Measurements from ENCODE around the gene SAV1.

DNA sequence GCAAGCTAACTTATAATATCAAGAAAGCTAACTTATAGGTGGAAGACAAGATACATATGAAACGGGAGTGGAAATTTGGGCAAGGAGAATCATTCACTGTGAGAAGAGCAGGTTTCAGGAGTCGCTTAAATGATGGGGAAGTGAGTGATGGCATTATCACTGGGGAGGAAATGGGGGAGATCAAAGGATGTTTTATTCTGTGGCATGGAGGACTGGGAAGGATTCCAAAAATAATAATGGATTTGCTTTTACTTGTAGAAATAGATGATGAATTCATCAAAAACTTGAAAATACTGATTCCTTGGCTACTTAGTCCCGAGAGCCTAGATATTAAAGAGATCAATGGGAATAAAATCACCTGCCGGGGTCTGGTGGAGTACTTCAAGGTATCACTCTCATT is 47.8 kb downstream of the SAV1 start:
- TF ChIP-seq, protein P1, sequence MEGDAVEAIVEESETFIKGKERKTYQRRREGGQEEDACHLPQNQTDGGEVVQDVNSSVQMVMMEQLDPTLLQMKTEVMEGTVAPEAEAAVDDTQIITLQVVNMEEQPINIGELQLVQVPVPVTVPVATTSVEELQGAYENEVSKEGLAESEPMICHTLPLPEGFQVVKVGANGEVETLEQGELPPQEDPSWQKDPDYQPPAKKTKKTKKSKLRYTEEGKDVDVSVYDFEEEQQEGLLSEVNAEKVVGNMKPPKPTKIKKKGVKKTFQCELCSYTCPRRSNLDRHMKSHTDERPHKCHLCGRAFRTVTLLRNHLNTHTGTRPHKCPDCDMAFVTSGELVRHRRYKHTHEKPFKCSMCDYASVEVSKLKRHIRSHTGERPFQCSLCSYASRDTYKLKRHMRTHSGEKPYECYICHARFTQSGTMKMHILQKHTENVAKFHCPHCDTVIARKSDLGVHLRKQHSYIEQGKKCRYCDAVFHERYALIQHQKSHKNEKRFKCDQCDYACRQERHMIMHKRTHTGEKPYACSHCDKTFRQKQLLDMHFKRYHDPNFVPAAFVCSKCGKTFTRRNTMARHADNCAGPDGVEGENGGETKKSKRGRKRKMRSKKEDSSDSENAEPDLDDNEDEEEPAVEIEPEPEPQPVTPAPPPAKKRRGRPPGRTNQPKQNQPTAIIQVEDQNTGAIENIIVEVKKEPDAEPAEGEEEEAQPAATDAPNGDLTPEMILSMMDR (conservative IDR thresholded peaks at IDR 0.05; ENCODE audit: low read depth in 2 of 2): no peak
- TF ChIP-seq EZH2phosphoT487 (IDR thresholded peaks at IDR 0.05; ENCODE audit: unreplicated experiment) (no peak), EZH2 (IDR thresholded peaks at IDR 0.05; ENCODE audit: low read depth, unreplicated experiment) (no peak), CREB1 (CRISPR knock-in tag; IDR thresholded peaks at IDR 0.05; ENCODE audit: low read depth) (no peak), POLR2AphosphoS5 (IDR thresholded peaks at IDR 0.05; ENCODE audit: low read depth) (no peak), JUNB (IDR thresholded peaks at IDR 0.05; ENCODE audit: unreplicated experiment) (no peak), ZNF114 (CRISPR knock-in tag; IDR thresholded peaks at IDR 0.05) (no peak), ZNF331 (CRISPR knock-in tag; IDR thresholded peaks at IDR 0.05; ENCODE audit: low read depth) (no peak), STAT1 (IDR thresholded peaks at IDR 0.05; ENCODE audit: unreplicated experiment) (no peak), NANOG (IDR thresholded peaks at IDR 0.05; ENCODE audit: borderline replicate concordance) (no peak)
- TF ChIP-seq, protein P2, sequence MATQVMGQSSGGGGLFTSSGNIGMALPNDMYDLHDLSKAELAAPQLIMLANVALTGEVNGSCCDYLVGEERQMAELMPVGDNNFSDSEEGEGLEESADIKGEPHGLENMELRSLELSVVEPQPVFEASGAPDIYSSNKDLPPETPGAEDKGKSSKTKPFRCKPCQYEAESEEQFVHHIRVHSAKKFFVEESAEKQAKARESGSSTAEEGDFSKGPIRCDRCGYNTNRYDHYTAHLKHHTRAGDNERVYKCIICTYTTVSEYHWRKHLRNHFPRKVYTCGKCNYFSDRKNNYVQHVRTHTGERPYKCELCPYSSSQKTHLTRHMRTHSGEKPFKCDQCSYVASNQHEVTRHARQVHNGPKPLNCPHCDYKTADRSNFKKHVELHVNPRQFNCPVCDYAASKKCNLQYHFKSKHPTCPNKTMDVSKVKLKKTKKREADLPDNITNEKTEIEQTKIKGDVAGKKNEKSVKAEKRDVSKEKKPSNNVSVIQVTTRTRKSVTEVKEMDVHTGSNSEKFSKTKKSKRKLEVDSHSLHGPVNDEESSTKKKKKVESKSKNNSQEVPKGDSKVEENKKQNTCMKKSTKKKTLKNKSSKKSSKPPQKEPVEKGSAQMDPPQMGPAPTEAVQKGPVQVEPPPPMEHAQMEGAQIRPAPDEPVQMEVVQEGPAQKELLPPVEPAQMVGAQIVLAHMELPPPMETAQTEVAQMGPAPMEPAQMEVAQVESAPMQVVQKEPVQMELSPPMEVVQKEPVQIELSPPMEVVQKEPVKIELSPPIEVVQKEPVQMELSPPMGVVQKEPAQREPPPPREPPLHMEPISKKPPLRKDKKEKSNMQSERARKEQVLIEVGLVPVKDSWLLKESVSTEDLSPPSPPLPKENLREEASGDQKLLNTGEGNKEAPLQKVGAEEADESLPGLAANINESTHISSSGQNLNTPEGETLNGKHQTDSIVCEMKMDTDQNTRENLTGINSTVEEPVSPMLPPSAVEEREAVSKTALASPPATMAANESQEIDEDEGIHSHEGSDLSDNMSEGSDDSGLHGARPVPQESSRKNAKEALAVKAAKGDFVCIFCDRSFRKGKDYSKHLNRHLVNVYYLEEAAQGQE (IDR thresholded peaks at IDR 0.05; ENCODE audit: unreplicated experiment): no peak
- TF ChIP-seq, protein P3, sequence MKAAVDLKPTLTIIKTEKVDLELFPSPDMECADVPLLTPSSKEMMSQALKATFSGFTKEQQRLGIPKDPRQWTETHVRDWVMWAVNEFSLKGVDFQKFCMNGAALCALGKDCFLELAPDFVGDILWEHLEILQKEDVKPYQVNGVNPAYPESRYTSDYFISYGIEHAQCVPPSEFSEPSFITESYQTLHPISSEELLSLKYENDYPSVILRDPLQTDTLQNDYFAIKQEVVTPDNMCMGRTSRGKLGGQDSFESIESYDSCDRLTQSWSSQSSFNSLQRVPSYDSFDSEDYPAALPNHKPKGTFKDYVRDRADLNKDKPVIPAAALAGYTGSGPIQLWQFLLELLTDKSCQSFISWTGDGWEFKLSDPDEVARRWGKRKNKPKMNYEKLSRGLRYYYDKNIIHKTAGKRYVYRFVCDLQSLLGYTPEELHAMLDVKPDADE (IDR thresholded peaks at IDR 0.05): no peak
- TF ChIP-seq, protein P4, sequence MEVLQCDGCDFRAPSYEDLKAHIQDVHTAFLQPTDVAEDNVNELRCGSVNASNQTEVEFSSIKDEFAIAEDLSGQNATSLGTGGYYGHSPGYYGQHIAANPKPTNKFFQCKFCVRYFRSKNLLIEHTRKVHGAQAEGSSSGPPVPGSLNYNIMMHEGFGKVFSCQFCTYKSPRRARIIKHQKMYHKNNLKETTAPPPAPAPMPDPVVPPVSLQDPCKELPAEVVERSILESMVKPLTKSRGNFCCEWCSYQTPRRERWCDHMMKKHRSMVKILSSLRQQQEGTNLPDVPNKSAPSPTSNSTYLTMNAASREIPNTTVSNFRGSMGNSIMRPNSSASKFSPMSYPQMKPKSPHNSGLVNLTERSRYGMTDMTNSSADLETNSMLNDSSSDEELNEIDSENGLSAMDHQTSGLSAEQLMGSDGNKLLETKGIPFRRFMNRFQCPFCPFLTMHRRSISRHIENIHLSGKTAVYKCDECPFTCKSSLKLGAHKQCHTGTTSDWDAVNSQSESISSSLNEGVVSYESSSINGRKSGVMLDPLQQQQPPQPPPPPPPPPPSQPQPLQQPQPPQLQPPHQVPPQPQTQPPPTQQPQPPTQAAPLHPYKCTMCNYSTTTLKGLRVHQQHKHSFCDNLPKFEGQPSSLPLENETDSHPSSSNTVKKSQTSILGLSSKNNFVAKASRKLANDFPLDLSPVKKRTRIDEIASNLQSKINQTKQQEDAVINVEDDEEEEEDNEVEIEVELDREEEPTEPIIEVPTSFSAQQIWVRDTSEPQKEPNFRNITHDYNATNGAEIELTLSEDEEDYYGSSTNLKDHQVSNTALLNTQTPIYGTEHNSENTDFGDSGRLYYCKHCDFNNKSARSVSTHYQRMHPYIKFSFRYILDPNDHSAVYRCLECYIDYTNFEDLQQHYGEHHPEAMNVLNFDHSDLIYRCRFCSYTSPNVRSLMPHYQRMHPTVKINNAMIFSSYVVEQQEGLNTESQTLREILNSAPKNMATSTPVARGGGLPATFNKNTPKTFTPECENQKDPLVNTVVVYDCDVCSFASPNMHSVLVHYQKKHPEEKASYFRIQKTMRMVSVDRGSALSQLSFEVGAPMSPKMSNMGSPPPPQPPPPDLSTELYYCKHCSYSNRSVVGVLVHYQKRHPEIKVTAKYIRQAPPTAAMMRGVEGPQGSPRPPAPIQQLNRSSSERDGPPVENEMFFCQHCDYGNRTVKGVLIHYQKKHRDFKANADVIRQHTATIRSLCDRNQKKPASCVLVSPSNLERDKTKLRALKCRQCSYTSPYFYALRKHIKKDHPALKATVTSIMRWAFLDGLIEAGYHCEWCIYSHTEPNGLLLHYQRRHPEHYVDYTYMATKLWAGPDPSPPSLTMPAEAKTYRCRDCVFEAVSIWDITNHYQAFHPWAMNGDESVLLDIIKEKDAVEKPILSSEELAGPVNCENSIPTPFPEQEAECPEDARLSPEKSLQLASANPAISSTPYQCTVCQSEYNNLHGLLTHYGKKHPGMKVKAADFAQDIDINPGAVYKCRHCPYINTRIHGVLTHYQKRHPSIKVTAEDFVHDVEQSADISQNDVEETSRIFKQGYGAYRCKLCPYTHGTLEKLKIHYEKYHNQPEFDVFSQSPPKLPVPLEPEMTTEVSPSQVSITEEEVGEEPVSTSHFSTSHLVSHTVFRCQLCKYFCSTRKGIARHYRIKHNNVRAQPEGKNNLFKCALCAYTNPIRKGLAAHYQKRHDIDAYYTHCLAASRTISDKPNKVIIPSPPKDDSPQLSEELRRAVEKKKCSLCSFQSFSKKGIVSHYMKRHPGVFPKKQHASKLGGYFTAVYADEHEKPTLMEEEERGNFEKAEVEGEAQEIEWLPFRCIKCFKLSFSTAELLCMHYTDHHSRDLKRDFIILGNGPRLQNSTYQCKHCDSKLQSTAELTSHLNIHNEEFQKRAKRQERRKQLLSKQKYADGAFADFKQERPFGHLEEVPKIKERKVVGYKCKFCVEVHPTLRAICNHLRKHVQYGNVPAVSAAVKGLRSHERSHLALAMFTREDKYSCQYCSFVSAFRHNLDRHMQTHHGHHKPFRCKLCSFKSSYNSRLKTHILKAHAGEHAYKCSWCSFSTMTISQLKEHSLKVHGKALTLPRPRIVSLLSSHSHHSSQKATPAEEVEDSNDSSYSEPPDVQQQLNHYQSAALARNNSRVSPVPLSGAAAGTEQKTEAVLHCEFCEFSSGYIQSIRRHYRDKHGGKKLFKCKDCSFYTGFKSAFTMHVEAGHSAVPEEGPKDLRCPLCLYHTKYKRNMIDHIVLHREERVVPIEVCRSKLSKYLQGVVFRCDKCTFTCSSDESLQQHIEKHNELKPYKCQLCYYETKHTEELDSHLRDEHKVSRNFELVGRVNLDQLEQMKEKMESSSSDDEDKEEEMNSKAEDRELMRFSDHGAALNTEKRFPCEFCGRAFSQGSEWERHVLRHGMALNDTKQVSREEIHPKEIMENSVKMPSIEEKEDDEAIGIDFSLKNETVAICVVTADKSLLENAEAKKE (CRISPR knock-in tag; IDR thresholded peaks at IDR 0.05): no peak

Measured in GM23338 (cell line).